GM21529 (cell line): Measurements from ENCODE around the gene CBFA2T3.
A peak's percentile ranks its signal among the peaks of the same experiment; 100 is the strongest.

Source experiments
- ATAC-seq: cut with Tn5 transposase; IDR thresholded peaks from one replicate; pipeline ENCODE4 v1.9.1; 2021; ENCODE audit not compliant: unreplicated experiment

CBFA2T3 gene

GRCh38 chr16:88939972-88940861 is 36.8 kb downstream of the CBFA2T3 start:
- no peak for ATAC-seq

GRCh38 chr16:88939245-88939971 is 37.6 kb downstream of the CBFA2T3 start:
- ATAC-seq = no peak

GRCh38 chr16:88938777-88939244 is 38.2 kb downstream of the CBFA2T3 start:
- ATAC-seq = no peak

- ATAC-seq = no peak
Measured at GRCh38 chr16:88938119-88938776, 38.8 kb downstream of the CBFA2T3 start.

- no peak for ATAC-seq
Measured at GRCh38 chr16:88937206-88937621, 39.8 kb downstream of the CBFA2T3 start.

GRCh38 chr16:88936556-88937205 is 40.3 kb downstream of the CBFA2T3 start:
- ATAC-seq = no peak

GRCh38 chr16:88936008-88936555 is 40.9 kb downstream of the CBFA2T3 start:
- ATAC-seq = no peak

- ATAC-seq = no peak
Measured at GRCh38 chr16:88934066-88934667, 42.8 kb downstream of the CBFA2T3 start.

- ATAC-seq = no peak
Measured at GRCh38 chr16:88932929-88933328, 44.1 kb downstream of the CBFA2T3 start.

- ATAC-seq = no peak
Measured at GRCh38 chr16:88931936-88932335, 45.1 kb downstream of the CBFA2T3 start.

GRCh38 chr16:88931373-88931900 is 45.6 kb downstream of the CBFA2T3 start:
- no peak for ATAC-seq

- ATAC-seq = no peak
Measured at GRCh38 chr16:88930716-88931115, 46.3 kb downstream of the CBFA2T3 start.

- no peak for ATAC-seq
Measured at GRCh38 chr16:88929091-88929445, 47.9 kb downstream of the CBFA2T3 start.

GRCh38 chr16:88928405-88929090 is 48.5 kb downstream of the CBFA2T3 start:
- ATAC-seq = no peak

GRCh38 chr16:88927661-88928060 is 49.3 kb downstream of the CBFA2T3 start:
- ATAC-seq = no peak

GRCh38 chr16:88927010-88927409 is 50.0 kb downstream of the CBFA2T3 start:
- no peak for ATAC-seq

GRCh38 chr16:88926374-88926990 is 50.5 kb downstream of the CBFA2T3 start:
- ATAC-seq = no peak

GRCh38 chr16:88925540-88925887 is 51.5 kb downstream of the CBFA2T3 start:
- ATAC-seq = peak; percentile 16
